GM10266 (cell line): Measurements from ENCODE around the gene GAREM1.

Source experiments
- DNase-seq: peaks from one replicate; pipeline ENCODE4 v3.0.0; 2012; ENCODE audit errors: extremely low spot score
- TF ChIP-seq, protein P1 (sequence below): IDR thresholded peaks from 2 replicates; pipeline ENCODE4 v1.5.1; 2012; ENCODE audit warnings: mild to moderate bottlenecking, low read depth; ENCODE audit not compliant: control insufficient read depth, insufficient read depth; ENCODE audit errors: missing control alignments

The GAREM1 gene

DNA sequence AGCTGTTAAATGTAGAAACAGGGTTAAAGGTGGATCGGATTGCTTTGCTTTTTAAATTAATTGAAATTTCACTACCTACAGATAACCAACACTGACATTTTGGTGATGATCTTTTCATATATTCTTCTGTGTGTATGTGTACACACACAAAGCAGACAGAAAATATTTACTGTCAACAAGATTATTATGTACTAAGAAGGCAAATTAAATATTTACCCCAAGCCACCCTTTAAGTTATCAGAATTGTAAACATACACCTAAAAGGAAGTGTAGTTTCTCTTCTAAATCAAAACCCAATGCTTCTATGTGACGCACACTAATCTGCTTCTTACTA, 98.7 kb downstream of the GAREM1 start:
- no peak for DNase-seq
- TF ChIP-seq, protein P1, sequence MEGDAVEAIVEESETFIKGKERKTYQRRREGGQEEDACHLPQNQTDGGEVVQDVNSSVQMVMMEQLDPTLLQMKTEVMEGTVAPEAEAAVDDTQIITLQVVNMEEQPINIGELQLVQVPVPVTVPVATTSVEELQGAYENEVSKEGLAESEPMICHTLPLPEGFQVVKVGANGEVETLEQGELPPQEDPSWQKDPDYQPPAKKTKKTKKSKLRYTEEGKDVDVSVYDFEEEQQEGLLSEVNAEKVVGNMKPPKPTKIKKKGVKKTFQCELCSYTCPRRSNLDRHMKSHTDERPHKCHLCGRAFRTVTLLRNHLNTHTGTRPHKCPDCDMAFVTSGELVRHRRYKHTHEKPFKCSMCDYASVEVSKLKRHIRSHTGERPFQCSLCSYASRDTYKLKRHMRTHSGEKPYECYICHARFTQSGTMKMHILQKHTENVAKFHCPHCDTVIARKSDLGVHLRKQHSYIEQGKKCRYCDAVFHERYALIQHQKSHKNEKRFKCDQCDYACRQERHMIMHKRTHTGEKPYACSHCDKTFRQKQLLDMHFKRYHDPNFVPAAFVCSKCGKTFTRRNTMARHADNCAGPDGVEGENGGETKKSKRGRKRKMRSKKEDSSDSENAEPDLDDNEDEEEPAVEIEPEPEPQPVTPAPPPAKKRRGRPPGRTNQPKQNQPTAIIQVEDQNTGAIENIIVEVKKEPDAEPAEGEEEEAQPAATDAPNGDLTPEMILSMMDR, result no peak

DNA sequence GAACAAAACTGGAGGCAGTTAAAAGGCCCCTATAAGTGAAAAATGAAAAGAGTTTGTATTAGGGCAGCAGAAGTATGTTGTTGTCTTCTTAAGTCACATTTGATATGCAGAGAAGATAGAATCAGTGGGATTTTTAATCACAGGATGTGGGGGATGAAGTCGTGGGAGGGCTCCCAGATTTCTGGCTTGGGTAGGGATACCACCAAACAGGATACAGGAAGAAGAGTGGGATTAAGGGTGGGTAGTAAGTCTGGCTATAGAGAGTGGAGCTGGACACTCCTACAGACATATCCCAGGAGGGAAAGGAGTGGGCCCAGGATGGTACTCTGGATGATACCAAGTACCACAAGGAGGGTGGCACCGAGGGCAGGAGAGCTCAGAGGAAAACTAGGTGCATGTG, 99.3 kb downstream of the GAREM1 start:
- DNase-seq, result no peak
- TF ChIP-seq, protein P1, result no peak

DNA sequence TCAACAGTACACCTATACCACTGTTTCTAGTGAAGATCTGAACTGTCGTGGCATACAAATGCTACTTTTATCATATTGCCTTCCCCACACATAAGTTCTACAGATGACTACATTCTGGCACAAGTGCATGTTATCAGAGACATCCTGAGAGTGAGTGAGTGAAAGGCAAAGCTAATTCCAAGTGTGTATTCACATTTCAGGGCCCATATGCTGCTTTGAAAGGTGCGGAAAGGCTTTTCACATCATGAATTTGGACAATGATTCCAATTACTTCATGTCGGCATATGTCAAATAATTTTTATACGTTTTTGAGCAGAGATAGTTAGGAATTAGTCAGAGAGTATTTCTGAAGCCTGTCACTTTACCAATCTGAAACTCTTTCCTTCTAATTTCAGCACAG, 101.7 kb downstream of the GAREM1 start:
- no peak for DNase-seq
- TF ChIP-seq, protein P1, result no peak

DNA sequence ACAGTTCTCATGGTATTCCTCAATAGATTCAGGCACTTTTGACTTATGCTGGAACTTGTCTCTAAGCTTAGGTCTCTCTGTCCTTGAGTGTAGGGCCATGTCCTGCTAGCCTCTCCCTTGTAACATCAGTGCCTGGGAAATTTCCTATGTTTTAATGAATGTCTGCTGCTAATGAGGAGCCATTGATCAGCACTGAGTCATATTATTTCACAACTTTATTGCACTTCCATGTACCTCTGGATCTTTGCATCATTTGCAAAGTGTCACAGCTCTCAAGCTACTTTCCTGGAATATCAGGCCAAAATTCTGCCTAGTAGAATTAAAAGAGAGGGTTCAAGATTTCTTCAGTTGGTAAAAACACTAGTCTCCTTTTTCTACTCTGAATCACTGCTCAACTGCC, 102.5 kb downstream of the GAREM1 start:
- DNase-seq, result no peak
- TF ChIP-seq, protein P1, result no peak

DNA sequence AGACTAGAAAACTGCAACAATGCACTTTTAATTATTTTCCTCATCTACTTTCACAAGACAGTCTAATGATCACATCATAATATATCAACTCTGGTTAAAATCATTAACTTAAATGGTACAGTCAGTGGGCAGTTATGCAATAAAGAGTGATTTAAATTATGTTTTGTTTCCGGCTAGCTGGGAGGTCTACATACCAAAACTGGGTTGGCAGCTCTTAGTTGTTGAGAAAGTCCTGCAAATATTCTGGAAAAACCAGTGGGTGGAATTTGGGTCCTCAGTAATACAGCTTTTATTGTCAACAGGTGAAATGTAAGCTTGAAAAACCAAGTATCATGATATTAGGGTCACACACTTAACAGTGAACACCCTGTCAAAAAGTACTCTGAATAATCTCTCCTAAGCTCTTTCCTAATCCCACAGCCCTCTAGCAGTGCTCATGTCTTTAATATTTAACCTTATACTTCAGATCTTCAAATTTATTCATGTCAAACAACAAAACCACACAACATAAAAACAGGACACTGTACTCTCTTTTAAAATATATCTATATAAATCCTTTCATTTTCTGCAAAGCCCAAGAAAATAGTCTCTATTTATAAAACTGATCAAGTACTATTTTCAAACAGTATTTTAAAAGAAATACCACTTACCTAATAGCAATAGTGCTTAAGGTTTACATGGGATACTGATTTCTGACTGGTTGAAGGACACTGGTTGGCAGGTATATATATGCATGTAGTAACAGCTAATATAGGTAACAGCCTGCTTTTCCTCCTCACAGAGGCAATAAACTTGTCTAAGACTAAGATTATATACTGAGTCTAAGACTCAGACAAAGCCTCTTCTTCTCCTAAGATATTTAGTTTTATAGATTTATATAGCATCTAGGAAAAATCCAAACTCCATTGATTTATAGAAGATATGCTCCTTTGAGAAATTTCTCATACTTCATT, 103.8 kb downstream of the GAREM1 start:
- TF ChIP-seq, protein P1, result no peak
- DNase-seq, result no peak

DNA sequence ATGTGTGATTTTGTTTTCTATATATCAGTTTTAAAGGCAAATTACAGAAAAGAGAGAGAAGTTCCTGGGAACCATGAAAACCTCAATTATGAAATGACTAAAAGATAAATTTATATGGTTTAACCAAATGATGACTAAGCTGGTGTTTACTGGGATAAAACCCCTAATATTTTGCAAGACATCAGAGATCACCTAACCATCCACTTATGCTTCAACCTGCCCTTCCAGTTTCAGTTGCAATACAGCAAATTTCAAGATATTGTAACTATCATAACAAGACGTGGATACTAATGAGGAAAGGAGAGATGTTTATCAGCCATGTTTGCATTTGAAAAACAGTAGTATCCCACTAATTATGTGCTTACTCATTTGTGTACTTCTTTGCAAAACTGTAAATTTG, 108.2 kb downstream of the GAREM1 start:
- TF ChIP-seq, protein P1, result no peak

DNA sequence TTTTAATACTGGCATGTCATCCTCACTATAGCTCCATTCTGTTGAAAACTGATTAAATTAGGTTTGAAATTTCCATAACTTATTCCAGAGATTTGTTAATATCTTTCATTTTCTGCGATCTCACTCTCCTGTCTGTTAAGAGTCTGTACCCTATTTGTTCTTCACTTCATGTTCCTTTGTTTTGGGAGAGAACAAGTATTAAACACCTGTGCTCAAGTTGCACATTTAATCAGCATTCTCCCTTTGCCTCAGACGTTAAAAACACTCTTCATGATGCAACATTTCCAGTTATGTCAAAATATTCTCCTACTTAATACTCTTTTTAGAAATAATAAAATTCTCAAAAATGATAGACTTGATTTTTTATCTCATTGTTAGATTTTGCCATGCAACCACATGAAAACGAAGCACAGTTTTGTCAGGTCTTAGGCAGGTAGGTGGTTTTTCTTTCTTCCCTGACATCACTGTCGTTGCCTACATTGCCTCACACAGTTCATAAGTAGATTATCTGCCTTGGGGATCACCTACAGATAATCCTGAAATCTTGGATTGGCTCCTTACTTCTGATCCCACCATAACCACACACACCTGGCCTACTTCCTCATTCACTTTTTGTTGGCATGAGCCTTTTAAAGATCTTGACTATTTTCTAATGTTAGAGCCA, 109.9 kb downstream of the GAREM1 start:
- TF ChIP-seq, protein P1, result no peak
- no peak for DNase-seq

More for the DNA sequence above, 108.2 kb downstream of the GAREM1 start:
- no peak for DNase-seq
